GM12874 (cell line): ENCODE results near the gene CPLANE1.

Source experiments
- TF ChIP-seq, protein P1 (sequence below): IDR thresholded peaks from 2 replicates; pipeline ENCODE4 v1.5.1; 2011; ENCODE audit warnings: low read depth, mild to moderate bottlenecking, control low read depth, low read length, moderate library complexity; ENCODE audit not compliant: insufficient read depth

CPLANE1 gene

DNA sequence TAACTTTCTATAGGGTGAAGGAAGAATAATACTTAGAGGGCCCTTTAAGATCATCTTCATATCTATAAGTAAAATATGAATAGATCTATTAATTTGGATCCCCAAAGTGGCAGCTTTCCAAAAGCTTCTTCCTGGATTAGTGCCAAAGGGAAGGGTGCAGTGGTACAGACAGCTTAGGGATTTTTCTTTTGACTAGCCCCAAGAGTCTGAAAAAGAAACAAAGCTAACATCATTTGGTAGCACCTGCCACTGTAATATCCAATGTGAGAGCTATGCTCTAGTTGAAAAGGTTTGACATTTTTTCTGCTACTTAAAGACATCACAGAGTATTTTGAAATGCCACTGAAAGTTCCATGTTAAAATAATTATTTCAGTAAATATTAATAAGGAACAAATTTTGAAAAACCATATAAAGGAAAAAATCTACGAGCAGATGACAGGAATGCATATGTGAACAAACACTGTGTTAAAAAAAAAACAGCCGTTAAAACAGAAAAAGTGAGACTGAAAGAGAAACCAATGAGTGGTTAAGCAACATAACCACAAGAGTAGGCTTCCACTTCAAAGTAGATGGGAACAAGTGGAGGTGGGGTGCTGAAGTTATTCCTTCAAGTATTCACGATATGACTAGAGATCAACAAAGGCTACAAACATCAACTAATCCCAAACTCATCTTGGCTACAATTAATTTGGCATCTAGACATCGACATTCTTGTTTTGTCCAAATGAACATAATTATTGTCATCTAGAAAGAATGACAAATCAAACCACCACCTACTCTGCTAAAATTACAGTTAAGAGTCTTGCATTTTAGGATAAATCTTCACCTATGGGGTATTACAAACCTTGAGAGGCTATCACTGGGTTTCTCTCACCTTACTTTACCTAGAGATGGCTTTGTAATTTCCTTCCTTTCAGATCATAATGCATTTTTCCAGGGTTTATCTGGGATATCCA, 137.5 kb downstream of the CPLANE1 start:
- TF ChIP-seq, protein P1, sequence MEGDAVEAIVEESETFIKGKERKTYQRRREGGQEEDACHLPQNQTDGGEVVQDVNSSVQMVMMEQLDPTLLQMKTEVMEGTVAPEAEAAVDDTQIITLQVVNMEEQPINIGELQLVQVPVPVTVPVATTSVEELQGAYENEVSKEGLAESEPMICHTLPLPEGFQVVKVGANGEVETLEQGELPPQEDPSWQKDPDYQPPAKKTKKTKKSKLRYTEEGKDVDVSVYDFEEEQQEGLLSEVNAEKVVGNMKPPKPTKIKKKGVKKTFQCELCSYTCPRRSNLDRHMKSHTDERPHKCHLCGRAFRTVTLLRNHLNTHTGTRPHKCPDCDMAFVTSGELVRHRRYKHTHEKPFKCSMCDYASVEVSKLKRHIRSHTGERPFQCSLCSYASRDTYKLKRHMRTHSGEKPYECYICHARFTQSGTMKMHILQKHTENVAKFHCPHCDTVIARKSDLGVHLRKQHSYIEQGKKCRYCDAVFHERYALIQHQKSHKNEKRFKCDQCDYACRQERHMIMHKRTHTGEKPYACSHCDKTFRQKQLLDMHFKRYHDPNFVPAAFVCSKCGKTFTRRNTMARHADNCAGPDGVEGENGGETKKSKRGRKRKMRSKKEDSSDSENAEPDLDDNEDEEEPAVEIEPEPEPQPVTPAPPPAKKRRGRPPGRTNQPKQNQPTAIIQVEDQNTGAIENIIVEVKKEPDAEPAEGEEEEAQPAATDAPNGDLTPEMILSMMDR = no peak

DNA sequence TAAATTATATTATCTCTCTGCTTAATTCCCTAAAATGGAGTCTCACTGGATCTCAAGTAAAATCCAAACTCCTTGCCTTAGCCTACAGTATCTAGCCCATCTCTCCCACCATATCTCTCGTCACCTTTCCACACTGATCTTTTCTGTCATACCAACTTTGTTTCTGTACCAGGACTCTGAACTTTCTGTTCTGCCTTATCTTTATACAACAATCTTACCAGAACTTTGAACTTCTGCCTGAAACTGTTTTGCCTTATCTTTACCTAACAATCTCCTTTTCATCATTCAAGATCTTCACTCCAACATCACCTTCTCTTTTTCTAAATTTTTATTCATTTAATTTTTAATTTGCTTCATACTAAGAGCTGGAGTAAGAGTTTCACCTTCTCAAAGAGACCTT, 139.0 kb downstream of the CPLANE1 start:
- TF ChIP-seq, protein P1 = no peak

DNA sequence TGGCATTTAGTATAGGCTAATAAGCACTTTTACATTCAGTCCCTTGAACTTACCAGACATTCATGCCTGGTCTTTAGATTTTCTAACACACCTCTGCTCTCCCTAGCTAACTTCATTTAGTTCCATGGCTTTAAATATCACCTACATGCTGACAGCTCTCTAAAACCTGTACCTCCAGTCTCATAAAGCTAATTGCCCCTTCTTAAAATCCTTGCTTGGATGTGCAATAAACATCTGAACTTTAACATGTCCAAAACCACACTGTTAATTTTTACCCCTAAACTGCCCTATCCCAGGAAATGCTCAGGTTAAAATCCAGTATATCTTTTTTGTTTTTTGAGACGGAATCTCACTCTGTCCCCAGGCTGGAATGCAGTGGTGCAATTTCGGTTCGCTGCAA, 139.8 kb downstream of the CPLANE1 start:
- TF ChIP-seq, protein P1 = no peak

DNA sequence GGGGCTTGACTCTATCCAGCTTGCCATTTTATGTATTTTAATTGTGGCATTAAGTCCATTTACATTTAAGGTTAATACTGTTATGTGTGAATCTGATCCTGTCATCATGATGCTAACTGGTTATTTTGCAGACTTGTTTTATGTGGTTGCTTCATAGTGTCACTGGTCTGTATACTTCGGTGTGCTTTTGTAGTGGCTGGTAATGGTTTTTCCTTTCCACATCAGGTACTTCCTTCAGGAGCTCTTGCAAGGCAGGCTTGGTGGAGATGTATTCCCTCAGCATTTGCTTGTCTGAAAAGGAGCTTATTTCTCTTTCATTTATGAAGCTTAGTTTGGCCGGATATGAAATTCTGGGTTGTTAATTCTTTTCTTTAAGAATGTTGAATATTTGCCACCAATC, 145.9 kb downstream of the CPLANE1 start:
- TF ChIP-seq, protein P1 = no peak

DNA sequence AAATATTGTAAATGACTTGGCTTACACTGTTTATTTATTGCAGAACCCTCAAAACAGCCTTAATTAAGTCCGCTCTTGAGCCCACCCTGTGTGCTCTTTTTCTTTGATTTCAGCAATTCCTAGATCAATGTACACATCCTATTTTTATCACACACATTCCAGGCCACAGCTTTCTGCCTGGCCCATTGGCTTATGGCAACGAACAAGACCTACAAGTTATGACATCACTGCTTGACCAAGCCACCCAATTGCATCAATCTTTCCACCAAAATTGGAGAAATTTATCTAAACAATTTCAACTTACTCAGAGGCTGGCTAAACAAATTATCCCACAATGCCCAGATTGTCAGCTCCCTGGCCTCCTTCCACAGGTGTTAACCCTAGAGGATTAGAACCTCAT, 158.4 kb downstream of the CPLANE1 start:
- TF ChIP-seq, protein P1 = no peak

DNA sequence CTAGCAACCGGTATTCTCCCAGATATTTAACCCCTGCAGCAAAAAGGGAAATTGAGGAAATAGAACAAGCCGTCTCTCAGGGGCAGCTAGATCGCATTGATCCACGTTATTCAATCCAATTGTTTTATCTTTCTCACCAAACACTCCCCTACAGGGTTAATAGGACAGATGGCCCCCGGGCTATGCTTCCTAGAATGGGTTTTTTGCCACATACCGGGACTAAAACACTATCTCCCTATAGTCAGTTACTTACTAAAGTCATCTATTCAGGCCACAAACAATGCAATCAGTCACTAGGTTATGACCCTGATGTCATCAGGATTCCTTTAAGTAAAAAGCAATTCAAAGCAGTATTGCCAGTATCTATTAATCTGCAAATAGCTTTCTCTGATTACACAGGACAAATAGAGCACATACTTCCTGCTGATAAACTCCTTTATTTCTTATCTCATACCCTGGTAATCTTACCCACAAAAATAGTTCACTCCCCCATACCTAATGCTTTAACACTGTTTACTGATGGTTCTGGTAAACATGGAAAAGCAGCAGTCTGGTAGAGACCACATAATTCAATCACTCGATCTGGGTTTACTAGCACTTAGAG, 159.0 kb downstream of the CPLANE1 start:
- TF ChIP-seq, protein P1 = no peak

DNA sequence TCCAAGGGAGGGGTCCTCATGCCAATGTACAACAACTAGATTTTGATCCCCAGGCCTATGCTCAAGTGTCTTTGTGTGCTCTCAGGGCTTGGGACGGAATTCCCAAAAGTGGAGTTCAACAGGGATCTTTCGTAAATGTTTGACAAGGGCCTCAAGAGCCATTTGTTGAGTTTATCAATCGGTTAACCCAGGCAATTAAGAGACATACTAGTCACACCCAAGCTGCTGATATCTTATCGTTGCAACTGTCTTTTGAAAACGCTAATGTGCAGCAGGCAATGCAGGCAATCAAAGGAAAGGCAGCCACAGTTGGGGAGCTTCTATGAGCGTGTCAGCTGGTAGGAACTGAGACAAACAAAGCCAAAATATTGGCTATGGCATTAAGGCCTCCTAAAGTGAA, 161.2 kb downstream of the CPLANE1 start:
- TF ChIP-seq, protein P1 = no peak
